Activated CD8-positive, alpha-beta memory T cell treated with anti-CD3 and anti-CD28 coated beads for 36 hours (primary cell): ENCODE measurements around the gene RER1. TPM values are rescaled to one million over a fixed set of nuclear protein-coding genes. Genes with fewer than 3 reads are reported as not detected.

Experiments
- CTCF ChIA-PET: fragments of 350-600 bp; sonication (Branson Sonifier 250); formaldehyde crosslinking; loops from one replicate; lab custom pipeline; 2021; ENCODE audit warnings: antibody characterized with exemption; lab: Charles Lee
- POLR2A ChIA-PET: fragments of 350-600 bp; sonication (Branson Sonifier 250); formaldehyde crosslinking; loops from one replicate; lab custom pipeline; 2021; ENCODE audit warnings: antibody characterized with exemption; lab: Charles Lee
- total RNA-seq, 2 experiments: library from RNA; stranded (reverse); gene quantifications; one replicate each; pipeline ENCODE4 v1.2.3, GENCODE V29; 2021

The RER1 gene
- total RNA-seq, 2 experiments from 2014 or later: 188 to 209 TPM

DNA sequence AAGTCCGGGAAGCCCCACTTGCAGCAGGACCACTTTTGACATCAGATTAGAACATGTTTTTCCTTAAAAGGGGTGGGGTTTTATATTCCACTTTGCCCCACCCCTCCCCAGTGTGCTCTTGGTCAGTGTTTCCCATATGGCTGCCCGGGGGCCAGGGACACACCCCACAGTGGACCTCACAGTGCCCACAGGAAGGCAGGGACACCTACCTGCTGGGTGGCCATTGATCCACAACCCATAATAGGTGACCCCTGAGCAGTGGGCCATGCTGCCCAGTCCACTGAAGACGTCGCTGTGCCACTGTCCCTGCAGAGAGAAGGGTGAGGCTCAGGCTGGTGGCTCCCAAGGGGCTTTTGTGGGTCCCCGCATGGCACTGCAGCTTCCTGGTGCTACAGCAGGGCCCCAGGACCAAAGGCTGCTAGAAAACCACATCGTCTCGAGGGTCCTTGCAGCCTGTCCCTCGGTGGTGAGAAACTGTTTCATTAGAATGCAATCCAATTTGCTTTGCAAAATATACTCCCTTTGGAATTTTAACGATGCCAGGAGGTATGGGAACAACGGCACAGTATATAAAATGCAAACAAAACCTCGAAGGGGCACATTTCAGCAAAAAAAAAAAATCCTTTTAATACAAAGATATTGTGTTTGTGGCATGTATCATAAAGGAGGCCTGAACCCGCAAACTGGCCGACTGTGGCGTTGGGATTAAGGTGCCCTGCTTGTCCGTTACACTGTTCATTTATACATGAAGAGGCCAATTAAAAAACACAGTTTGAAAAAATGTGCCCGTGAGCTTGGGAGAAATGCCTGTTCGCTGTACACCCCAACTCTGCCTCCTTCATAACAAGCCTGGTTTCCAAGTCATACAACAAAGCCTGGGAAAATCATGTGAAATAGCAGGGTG is 17.1 kb upstream of the RER1 start:
- ChIA-PET CTCF (interaction anchor here (0.6 kb wide), 1 partner anchor 582 kb away, joined by 3 read pairs; no protein-coding TSS in a partner anchor), POLR2A (no interaction called here)

GRCh38 chr1:2375246-2375922 is 16.3 kb upstream of the RER1 start:
- POLR2A ChIA-PET: no interaction called here
- CTCF ChIA-PET: interaction anchor here (0.6 kb wide), 1 partner anchor 583 kb away, joined by 3 read pairs; no protein-coding TSS in a partner anchor

DNA sequence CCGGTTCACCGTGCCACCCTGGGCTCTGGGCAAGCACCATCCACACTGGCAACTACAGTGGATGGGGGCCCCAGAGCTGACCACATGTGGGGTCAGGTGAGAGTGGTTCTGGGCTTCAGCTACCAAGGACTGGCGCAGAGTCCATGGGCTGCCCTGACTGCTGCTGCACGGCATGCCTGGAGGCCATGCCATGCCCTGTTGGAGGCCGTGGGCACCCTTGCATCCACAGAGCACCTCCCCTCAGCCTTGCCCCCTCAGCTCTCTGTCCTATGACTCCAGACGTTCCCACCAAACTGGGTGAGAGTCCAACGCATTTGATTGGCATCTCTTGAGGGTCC is 15.7 kb upstream of the RER1 start:
- CTCF ChIA-PET: no interaction called here

DNA sequence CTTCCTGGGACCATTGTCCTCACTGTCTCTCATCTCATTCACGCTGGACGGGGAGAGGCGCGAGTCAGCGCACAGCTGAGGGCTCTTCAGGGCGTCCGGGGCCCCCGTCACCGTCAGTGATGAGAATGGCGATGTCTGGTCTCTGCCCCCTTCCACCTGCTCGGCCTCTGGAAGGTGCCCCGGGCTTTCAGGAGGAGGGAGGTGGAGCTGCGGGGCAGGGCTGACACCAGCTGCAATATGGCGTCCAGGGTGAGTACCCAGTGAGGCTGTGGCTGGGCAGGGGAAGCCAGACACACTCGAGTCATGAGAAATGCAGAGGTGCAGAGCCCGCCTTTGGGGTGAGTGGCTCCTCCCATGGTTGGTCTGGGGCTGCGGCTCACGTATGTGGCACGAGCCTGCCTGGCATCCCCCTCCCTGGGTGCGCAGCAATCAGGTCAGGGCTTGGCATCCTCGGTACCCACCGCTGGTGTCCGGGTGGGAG is 15.3 kb upstream of the RER1 start:
- ChIA-PET CTCF (no interaction called here), POLR2A (no interaction called here)

More for the DNA sequence above, 15.7 kb upstream of the RER1 start:
- POLR2A ChIA-PET: no interaction called here

GRCh38 chr1:2376931-2377672 is 14.5 kb upstream of the RER1 start:
- ChIA-PET CTCF (interaction anchor here (8.2 kb wide), 1 partner anchor 181 kb away, joined by 75 read pairs; the partner anchor contains the start of gene FAAP20), POLR2A (no interaction called here)

GRCh38 chr1:2377751-2378440 is 13.7 kb upstream of the RER1 start:
- POLR2A ChIA-PET: no interaction called here
- CTCF ChIA-PET: interaction anchor here (1.1 to 8.2 kb wide), 2 partner anchors 12 to 182 kb away, joined by 3 to 75 read pairs; partner anchors contain the start of gene FAAP20

- POLR2A ChIA-PET: no interaction called here
- CTCF ChIA-PET: interaction anchor here (0.6 to 8.2 kb wide), 3 partner anchors 12 to 381 kb away, joined by 3 to 75 read pairs (median 3); partner anchors contain the start of gene FAAP20
Observed at GRCh38 chr1:2378441-2378851, 13.2 kb upstream of the RER1 start.

DNA sequence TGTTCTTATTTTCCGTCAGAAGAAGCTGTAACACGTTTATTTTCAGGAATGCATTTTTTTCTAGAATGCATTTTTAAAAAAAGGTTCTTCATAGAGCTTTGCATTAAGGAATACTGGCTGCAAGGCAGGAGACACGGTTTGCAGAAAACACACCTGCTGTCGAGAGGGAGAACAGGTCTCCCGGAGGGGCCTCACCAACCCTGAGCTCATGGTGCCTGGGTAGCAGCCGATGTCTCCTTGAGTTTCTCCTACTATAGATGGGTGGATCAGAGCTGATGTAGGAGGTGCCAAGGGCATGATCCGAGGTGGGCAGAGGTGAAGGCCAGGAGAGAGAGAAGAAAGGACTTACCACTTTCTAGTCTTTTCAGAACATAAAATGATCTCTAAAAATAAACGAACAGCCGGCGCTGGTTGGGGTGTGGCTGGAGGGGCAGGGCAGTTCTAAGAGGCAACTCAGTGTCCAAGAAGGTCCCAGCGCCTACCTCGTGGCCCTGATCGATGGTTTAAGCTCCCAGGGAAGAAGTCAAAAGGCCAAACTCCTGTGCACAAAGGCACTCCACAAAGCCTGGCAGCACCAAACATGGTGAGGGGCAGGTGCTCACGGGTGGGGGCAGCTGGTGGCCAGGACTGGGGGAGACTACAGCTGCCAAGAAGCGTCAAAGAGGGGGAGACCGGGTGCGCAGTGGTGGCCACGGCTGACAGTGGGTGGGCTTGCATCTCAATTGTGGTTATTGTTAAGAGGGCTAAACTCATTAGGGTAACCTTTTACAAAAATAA is 12.5 kb upstream of the RER1 start:
- ChIA-PET POLR2A (no interaction called here), CTCF (interaction anchor here (0.6 to 8.2 kb wide), 3 partner anchors 11 to 382 kb away, joined by 3 to 75 read pairs (median 3); partner anchors contain the start of gene FAAP20)

DNA sequence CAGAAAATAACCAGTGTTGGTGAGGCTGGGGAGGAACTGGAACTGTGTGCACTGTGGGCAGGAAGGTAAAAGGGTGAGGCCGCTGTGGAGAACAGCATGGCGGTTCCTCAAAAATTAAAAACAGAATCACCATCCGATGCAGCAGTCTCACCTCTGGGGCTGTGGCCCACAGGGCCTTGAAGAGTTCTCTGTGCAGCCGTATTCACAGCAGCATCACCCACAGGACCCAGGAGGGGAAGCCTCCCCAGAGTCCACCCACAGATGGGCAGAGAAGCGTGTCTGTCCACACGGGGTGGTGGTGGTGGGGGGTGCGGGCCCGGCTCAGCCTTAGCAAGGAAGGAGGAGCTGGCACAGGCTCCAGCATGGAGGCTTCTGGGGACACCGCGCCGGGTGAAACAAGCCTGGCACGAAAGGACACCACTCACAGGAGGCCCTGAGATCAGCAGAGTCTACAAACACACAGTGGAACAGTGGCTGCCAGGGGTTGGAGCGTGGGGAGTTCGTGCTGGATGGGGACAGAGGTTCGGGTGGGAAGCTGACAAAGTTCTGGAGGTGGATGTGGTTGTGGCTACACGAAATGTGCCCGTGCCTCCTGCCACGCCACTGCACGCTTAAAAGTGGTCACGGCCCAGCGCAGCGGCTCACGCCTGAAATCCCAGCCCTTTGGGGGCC is 11.8 kb upstream of the RER1 start:
- CTCF ChIA-PET: interaction anchor here (8.2 kb wide), 1 partner anchor 184 kb away, joined by 75 read pairs; the partner anchor contains the start of gene FAAP20
- POLR2A ChIA-PET: no interaction called here

- ChIA-PET POLR2A (interaction anchor here (1.7 kb wide), 1 partner anchor 186 kb away, joined by 6 read pairs; the partner anchor contains the start of gene FAAP20), CTCF (interaction anchor here (0.6 to 8.2 kb wide), 24 partner anchors 9 to 210 kb away, joined by 3 to 75 read pairs (median 5); partner anchors contain the start of genes FAAP20, MORN1 and RER1)
Observed at GRCh38 chr1:2380816-2381591, 10.6 kb upstream of the RER1 start.

- CTCF ChIA-PET: interaction anchor here (0.6 to 8.2 kb wide), 28 partner anchors 9 to 211 kb away, joined by 3 to 75 read pairs (median 4); partner anchors contain the start of genes FAAP20, MORN1 and RER1
- POLR2A ChIA-PET: interaction anchor here (0.5 to 1.7 kb wide), 4 partner anchors 13 to 263 kb away, joined by 3 to 7 read pairs (median 4); partner anchors contain the start of gene FAAP20
Observed at GRCh38 chr1:2381741-2382620, 9.7 kb upstream of the RER1 start.

DNA sequence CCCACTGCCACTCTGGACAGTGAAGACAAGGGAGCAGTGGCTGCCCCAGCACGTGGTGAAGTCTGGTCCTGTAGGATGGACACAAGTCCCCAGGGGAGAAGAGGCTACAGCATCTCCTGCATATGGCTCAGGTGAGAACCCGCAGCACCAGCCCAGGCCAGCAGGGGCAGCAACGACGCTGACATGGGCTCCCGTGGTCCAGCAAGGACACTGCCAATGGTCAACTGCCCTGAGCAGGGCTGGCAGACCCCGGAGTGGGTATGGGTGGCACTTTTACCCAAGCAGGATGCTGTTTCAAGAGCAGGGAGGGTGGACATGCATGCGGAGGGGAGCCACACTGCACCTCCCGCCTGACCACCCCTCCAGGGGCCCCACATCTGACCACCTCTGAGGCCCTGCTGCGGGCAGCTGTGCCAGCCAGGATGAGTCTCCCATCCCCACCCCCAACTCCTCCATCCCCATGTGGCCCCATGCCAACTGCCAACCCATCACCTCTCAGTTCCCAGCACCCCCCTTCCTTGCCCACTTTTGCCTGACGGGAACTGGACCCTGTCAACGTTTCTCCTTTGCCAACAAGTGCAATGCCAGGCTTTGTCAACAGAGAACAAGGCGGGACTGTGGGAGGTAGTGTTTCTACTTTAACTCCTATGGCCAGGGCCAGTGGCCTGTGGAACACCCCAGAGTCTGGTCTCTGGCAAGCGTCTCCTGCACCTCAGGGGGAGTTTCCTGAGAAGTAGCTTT is 8.8 kb upstream of the RER1 start:
- POLR2A ChIA-PET: interaction anchor here (0.5 to 1.7 kb wide), 3 partner anchors 13 to 264 kb away, joined by 3 to 7 read pairs (median 6); partner anchors contain the start of gene FAAP20
- CTCF ChIA-PET: interaction anchor here (0.8 to 8.2 kb wide), 19 partner anchors 8 to 206 kb away, joined by 3 to 75 read pairs (median 5); partner anchors contain the start of genes FAAP20, MORN1 and RER1

DNA sequence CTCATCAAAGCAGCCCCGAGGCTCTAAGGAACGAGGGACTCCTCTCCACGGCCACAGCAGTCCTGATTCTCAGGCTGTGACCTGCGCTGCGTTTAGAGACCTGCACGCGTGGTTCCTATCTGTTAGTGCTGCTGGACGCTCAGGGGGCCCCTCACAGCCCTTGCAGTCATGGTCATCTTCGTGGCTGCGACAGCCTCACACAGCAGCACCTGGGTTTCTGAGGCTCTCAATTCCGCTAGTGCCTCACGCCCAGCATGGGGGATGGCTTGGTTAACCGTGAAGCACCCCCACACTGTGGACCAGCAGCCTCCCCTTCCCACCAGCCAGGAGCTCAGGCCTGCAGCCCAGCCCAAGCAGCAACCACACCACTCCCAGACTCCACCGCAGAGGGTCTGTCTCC is 8.1 kb upstream of the RER1 start:
- CTCF ChIA-PET: interaction anchor here (8.2 kb wide), 1 partner anchor 188 kb away, joined by 75 read pairs; the partner anchor contains the start of gene FAAP20
- POLR2A ChIA-PET: no interaction called here
